Measurements from ENCODE around the gene SLC11A2.

- TF ChIP-seq, protein P1, sequence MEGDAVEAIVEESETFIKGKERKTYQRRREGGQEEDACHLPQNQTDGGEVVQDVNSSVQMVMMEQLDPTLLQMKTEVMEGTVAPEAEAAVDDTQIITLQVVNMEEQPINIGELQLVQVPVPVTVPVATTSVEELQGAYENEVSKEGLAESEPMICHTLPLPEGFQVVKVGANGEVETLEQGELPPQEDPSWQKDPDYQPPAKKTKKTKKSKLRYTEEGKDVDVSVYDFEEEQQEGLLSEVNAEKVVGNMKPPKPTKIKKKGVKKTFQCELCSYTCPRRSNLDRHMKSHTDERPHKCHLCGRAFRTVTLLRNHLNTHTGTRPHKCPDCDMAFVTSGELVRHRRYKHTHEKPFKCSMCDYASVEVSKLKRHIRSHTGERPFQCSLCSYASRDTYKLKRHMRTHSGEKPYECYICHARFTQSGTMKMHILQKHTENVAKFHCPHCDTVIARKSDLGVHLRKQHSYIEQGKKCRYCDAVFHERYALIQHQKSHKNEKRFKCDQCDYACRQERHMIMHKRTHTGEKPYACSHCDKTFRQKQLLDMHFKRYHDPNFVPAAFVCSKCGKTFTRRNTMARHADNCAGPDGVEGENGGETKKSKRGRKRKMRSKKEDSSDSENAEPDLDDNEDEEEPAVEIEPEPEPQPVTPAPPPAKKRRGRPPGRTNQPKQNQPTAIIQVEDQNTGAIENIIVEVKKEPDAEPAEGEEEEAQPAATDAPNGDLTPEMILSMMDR (IDR thresholded peaks at IDR 0.05; ENCODE audit: low read length), result no peak
- TF ChIP-seq EZH2 (IDR thresholded peaks at IDR 0.05; ENCODE audit: borderline replicate concordance, low read length), result no peak
These were observed 64.5 kb downstream of the SLC11A2 start for GRCh38 chr12:50961708-50962107.
